NCI-H774 (cell line): ENCODE results near the gene MACIR.
"Not testable (repeated sequence)": the region's sequence is repeated elsewhere in the genome, so short reads cannot be mapped to it uniquely, and the experiment has no call there.

Source experiments
- DNase-seq: peaks from one replicate; lab custom pipeline; 2025; lab: John Stamatoyannopoulos, UW

MACIR gene

GRCh38 chr5:103258368-103258956 is at the start of gene MACIR:
Gene MACIR, plus strand, starts transcription at chr5:103258763. Its CDS starts 17,157 bp downstream, at chr5:103275920.
- DNase-seq: peak; percentile 97

- no peak for DNase-seq
These were observed 49.5 kb upstream of the MACIR start for GRCh38 chr5:103209065-103209464.

GRCh38 chr5:103210952-103211351 is 47.6 kb upstream of the MACIR start:
- no peak for DNase-seq

DNA sequence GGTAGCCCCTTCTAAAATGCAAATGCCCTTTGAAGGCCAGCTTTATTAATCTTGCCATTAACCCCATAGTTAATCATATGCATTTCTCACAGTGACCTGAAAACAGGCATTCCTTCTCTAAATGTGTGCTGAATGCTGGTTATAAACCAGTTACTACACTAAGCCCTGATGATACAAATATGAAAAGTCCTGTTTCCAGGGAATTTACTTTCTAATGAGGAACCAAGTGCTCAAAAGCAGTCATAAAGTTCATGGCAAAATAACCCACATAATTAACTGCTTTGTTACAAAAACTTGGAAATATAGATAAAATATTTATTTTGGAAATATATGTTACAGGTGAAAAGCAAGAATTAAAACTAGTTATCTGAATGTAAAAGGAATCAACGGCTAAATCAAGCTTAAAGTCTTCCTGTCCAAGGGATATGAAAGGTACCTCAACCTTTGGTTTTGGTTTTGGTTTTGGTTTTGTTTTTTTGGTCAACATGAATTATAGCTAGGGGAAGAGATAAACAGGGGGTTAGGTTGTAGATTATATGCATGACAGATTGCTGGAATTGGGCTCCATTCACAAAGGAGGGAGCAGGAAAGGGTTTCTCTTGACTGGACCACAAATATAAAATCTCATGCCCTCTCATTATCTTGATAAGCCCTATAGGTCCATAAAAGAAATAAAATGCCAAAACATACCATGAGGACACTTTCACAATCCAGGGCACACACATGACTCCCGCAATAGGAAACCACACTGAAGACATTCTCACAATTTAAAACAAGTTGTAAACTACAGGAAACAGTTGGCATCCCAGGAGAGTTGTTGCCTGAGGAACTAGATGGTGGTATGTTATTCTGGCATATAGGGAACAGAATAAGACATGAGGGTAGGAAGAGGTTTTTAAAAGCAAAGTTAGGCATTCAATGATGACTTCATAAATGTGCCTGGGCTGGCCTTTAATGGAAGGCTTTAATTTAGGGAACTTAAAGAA is 46.7 kb upstream of the MACIR start:
- DNase-seq: no peak

DNA sequence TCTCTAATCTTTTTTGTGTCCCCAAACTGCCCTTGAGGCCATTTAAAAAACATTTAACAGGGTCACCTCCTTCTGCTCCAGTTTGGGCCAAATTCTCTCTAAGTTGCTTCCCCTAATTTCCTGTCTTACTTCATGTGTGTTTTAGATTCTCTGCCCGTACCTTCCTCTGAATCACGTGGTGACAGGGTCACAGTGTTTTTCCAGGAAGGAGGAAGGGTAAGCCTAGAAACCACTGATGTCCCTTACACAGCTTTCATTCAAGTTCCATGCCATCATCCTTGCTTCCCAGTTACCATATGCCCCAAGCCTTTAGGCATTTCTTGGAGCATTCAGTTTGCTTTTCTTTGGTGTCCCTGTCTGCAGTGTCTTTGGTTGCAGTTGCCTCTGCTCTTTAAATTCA is 42.4 kb upstream of the MACIR start:
- DNase-seq: no peak

DNA sequence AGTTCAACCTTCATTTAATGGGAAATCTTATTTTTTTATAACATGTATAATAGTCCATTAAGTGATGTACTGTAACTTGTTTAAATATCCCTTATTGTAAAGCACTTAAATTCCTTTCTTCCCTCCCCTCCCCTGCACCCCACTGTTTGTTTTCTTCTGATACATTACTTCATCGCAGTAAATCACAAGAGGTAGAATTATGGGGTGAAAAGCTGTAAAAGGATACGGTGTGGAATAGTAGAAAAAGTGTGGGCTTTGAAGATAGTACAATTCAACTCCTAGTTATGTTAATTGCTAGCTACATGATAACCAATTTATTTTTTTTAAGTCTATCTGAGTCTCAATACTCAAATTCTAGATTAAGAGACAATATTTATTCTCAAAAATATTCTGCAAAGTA is 41.9 kb upstream of the MACIR start:
- DNase-seq: no peak

- DNase-seq: no peak
These were observed 41.5 kb upstream of the MACIR start for GRCh38 chr5:103217101-103217500.

- DNase-seq: no peak
These were observed 40.4 kb upstream of the MACIR start for GRCh38 chr5:103218164-103218563.

DNA sequence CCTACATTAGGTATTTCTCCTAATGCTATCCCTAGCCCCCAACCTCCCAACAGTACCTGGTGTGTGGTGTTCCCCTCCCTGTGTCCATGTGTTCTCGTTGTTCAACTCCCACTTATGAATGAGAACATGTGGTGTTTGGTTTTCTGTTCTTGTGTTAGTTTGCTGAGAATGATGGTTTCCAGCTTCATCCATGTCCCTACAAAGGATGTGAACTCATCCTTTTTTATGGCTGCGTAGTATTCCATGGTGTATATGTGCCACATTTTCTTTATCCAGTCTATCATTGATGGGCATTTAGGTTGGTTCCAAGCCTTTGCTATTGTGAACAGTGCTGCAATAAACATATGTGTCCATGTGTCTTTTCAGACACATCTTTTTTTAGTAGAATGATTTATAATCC is 39.5 kb upstream of the MACIR start:
- not testable (repeated sequence) for DNase-seq

- no peak for DNase-seq
These were observed 35.3 kb upstream of the MACIR start for GRCh38 chr5:103223031-103223955.

DNA sequence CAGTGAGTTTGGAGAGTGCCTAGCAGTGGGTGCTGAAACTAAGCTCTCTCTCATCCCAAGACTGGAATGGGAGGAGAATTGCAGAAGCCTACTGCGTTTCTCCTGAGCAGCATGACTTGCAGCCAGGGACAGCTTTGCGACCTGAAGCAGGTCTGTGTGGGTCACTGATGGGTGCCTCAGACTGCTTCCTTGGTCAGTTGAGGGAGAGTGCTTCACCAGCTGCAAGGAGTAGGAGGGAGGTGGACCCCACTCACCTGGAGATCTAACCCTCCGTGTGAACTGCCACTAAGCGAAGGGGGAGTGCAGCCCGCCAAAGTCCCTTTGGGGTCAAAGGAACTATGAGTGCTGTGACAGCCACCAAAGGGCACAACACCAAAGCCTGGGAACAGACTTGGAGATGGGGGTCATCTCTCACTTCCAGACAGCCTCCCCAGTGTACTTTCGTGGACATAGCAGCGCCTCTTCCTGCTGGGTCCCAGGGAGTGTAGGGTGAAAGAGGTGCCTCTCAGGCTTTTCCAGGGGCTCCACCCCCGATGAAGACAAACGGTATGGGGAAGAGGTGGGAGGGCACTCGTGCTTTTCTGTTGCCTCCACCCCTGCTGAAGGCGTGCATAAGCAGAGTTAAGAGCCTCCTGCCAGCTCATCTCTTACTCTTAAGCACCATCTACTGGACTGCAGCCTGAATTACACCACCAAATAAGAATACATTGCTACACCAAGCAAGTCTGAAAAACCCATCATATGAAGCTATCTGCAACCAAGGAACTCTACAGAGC is 34.3 kb upstream of the MACIR start:
- DNase-seq: no peak

DNA sequence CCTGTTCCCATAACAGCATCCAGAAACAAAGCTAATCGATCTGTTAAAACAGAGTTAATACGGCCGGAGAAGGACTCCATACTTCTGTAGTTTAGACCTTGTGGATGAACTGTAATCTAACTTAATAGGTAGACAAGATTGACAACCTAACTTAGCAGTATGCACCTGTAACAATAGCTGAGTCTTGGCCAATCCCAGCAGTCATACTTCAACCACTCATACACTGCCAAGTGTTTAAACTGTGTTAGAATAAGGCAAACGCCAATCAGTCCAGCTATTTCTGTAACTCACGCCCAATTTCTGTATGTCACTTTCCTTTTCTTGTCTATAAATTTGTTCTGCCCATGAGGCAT is 33.7 kb upstream of the MACIR start:
- DNase-seq: no peak

DNA sequence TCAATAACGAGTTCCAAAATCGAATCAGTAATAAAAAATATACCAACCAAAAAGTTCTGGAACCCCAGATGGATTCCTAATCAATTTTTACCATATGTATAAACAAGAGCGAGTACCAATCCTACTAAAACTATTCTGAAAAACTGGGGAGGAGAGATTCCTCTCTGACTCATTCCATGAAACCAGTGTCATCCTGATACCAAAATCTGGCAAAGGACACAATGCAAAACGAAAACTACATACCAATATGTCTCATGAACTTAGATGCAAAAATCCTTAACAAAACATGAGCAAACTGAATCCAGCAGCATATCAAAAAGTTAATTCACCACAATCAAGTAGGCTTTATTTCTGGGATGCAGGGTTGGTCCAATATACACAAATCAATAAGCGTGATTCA is 30.5 kb upstream of the MACIR start:
- DNase-seq: no peak

DNA sequence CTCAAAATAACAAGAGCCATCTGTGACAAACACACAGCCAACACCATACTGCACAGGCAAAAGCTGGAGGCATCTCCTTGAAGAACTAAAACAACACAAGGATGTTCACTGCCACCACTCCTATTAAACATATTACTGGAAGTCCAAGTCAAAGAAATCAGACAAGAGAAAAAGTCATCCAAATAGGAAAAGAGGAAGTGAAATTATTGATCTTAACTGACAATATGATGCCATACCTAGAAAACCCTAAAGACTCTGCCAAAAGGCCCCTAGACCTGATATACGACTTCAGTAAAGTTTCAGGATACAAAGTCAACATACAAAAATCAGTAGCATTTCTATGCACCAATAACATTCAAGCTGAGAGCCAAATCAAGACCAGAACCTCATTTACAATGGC is 30.0 kb upstream of the MACIR start:
- DNase-seq: no peak

DNA sequence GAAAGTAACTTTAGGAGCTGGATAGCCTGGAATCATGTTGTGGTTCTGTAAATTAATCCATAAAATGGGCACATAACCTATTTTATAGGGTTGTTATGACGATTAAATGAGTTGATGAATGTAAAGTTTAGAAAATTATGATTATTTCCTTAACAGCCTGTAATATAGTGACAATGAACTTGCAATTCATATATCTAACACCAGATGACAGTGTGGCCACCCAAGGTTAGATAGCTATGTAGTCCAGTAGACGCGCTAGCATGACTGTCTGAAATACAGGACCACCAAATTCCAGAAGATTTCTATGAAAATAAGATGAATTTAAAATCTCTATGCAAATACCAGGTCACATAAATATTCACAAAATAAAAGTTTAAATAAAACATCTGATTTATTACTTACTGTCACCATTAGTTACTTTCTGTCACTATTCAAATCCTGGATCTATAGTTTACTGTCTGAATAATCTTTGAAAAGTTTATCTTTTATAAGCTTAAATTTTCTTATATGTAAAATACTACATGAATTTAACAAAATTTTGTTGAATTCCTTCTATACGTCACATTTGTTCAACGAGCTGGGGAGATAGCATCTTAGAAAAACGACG is 26.1 kb upstream of the MACIR start:
- no peak for DNase-seq

- DNase-seq: no peak
These were observed 24.2 kb upstream of the MACIR start for GRCh38 chr5:103234239-103234975.

GRCh38 chr5:103235891-103236290 is 22.7 kb upstream of the MACIR start:
- DNase-seq: no peak

DNA sequence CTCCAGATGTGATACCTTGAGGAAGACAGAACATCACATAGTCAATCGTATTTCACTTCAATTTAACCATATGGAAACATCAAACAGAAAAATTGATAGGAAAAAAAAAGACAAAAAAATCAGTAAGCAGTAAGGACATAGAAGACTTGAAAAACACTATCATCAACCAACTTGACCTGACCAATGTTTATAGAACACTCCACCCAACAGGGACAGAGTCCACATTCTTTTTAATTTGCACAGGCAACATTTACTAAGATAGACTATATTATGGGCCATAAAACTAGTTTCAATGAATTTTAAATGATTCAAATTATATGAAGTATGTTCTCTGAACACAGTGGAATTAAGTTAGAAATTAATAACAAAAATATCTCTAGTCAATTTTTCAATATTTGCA is 20.8 kb upstream of the MACIR start:
- DNase-seq: no peak

DNA sequence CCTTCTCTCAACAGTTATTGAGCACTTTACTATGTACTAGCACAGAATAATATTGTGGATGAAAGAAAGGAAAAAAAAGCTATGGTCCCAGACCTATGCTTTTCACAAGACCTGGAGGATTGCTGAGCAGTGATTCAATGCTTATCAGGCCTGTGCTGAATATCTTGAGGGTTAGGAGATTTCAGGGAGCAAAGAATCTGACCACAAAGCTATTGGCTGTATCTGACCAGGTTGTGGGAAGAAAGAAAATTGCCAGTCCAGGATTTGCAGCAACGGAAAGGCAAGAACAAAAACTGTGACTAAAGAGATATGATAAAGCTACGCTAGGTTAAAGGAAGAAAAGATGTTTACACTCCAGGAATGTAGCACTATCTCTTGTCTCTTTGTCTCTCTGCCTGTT is 14.9 kb upstream of the MACIR start:
- no peak for DNase-seq

GRCh38 chr5:103244398-103244797 is 14.2 kb upstream of the MACIR start:
- no peak for DNase-seq

- DNase-seq: no peak
These were observed 12.8 kb upstream of the MACIR start for GRCh38 chr5:103245761-103246160.
